ENCODE measurements around the gene LETM1. TPM values are rescaled to one million over a fixed set of nuclear protein-coding genes. Genes with fewer than 3 reads are reported as not detected.

Gene LETM1
- total RNA-seq, 1 donor from 2014 or later = 55.0 TPM

- no peak for ATAC-seq
Observed at GRCh38 chr4:1762264-1763010, 93.5 kb downstream of the LETM1 start.

Other genes with a start within 250 kb of the LETM1 start
- 0.92 TPM for gene FAM53A, start 171.8 kb downstream of the LETM1 start, total RNA-seq
- 31.3 TPM for gene SLBP, start 143.8 kb downstream of the LETM1 start, total RNA-seq
- gene TMEM129, start 134.8 kb downstream of the LETM1 start, total RNA-seq = 25.5 TPM
- gene TACC3, start 134.6 kb downstream of the LETM1 start, total RNA-seq = 34.4 TPM
- 150 TPM for gene FGFR3, start 62.9 kb downstream of the LETM1 start, total RNA-seq
- 42.7 TPM for gene NSD2, start 15.2 kb upstream of the LETM1 start, total RNA-seq
- 25.8 TPM for gene NELFA, start 152.8 kb upstream of the LETM1 start, total RNA-seq
- 0.04 TPM for gene NAT8L, start 203.2 kb upstream of the LETM1 start, total RNA-seq